RWPE1 (cell line): ENCODE data around the gene CHCHD1.
"Not testable (repeated sequence)": the region's sequence is repeated elsewhere in the genome, so short reads cannot be mapped to it uniquely, and the experiment has no call there.

Experiments used
- CTCF ChIA-PET: fragments of 350-600 bp; sonication (Branson Sonifier 250); formaldehyde crosslinking; extraction: SDS; loops from one replicate; lab custom pipeline; 2021; lab: Yijun Ruan, JAX
- POLR2A ChIA-PET: fragments of 400-600 bp; formaldehyde crosslinking; extraction: SDS; loops from one replicate; lab custom pipeline; 2020; ENCODE audit warnings: antibody characterized with exemption; ENCODE audit not compliant: low non-redundant PET; lab: Yijun Ruan, JAX
- DNase-seq: peaks from one replicate; pipeline ENCODE4 v3.0.0; 2012; ENCODE audit warnings: low spot score
- H3K27ac ChIP-seq: fragments of 450-650 bp; 2 replicates; pipeline ENCODE4 v1.5.1; 2017
- CTCF ChIP-seq: fragments of 450-650 bp; conservative IDR thresholded peaks from 2 replicates; pipeline ENCODE4 v1.5.1; 2017; ENCODE audit warnings: low read depth, mild to moderate bottlenecking

Gene CHCHD1

GRCh38 chr10:73788864-73789658, 7.2 kb downstream of the CHCHD1 start:
- 0 out of 2 replicates have a peak overlapping the region, but pooled peaks have one; percentile 0 for H3K27ac ChIP-seq
- POLR2A ChIA-PET = no interaction called here
- no peak for TF ChIP-seq CTCF
- no peak for DNase-seq
- CTCF ChIA-PET = no interaction called here

- DNase-seq = no peak
- ChIA-PET CTCF (no interaction called here), POLR2A (no interaction called here)
- 0 out of 2 replicates have a peak overlapping the region, but pooled peaks have one; percentile 0 for H3K27ac ChIP-seq
- TF ChIP-seq CTCF = no peak
Measured at GRCh38 chr10:73789659-73790055, 7.8 kb downstream of the CHCHD1 start.

- no peak overlapping the region for H3K27ac ChIP-seq
- TF ChIP-seq CTCF = no peak
- DNase-seq = no peak
- POLR2A ChIA-PET = no interaction called here
- CTCF ChIA-PET = no interaction called here
Measured at GRCh38 chr10:73790886-73791625, 9.2 kb downstream of the CHCHD1 start.

- ChIA-PET POLR2A (no interaction called here), CTCF (no interaction called here)
- DNase-seq = no peak
- H3K27ac ChIP-seq = no peak overlapping the region
- no peak for TF ChIP-seq CTCF
Measured at GRCh38 chr10:73791871-73792400, 10.1 kb downstream of the CHCHD1 start.

- ChIA-PET CTCF (no interaction called here), POLR2A (no interaction called here)
- no peak for TF ChIP-seq CTCF
- peak overlapping the region; percentile 22; the same call in 1 of the 2 replicates for H3K27ac ChIP-seq
- no peak for DNase-seq
Measured at GRCh38 chr10:73793456-73793855, 11.6 kb downstream of the CHCHD1 start.

GRCh38 chr10:73795491-73795890, 13.6 kb downstream of the CHCHD1 start:
- H3K27ac ChIP-seq = peak overlapping the region; percentile 18
- CTCF ChIA-PET, DNase-seq, POLR2A ChIA-PET: not testable (repeated sequence)

GRCh38 chr10:73796035-73796434, 14.2 kb downstream of the CHCHD1 start:
- DNase-seq, POLR2A ChIA-PET: not testable (repeated sequence)
- CTCF ChIA-PET = interaction anchor here (0.6 kb wide), 1 partner anchor 144 kb away, joined by 3 read pairs; no protein-coding TSS in a partner anchor
- peak overlapping the region; percentile 18 for H3K27ac ChIP-seq
